Karpas-422 (cell line): ENCODE measurements around the gene SDHAF2. TPM values are rescaled to one million over a fixed set of nuclear protein-coding genes. Genes with fewer than 3 reads are reported as not detected.
"Not testable (repeated sequence)": the region's sequence is repeated elsewhere in the genome, so short reads cannot be mapped to it uniquely, and the experiment has no call there.

Experiments
- DNase-seq: peaks from one replicate; pipeline ENCODE4 v3.0.0-alpha.2; 2015
- H2AFZ ChIP-seq: fragments of 200-600 bp; sonication (generic); 2 replicates; pipeline ENCODE4 v1.6.1; 2014; ENCODE audit warnings: antibody characterized with exemption, low read length, mixed read lengths
- H3K27ac ChIP-seq: fragments of 200-600 bp; sonication (generic); 2 replicates; pipeline ENCODE4 v1.5.1; 2014; ENCODE audit warnings: mild to moderate bottlenecking, low read length, moderate library complexity
- H3K27me3 ChIP-seq: fragments of 200-600 bp; sonication (generic); 2 replicates; pipeline ENCODE4 v1.6.1; 2014; ENCODE audit warnings: low read length, mixed read lengths
- H3K36me3 ChIP-seq: fragments of 200-600 bp; sonication (generic); 2 replicates; pipeline ENCODE4 v1.6.1; 2014; ENCODE audit warnings: low read length, mixed read lengths; ENCODE audit not compliant: insufficient read depth
- H3K4me1 ChIP-seq: fragments of 200-600 bp; sonication (generic); 2 replicates; pipeline ENCODE4 v1.6.1; 2014; ENCODE audit warnings: mild to moderate bottlenecking, low read length, mixed read lengths
- H3K4me2 ChIP-seq: fragments of 200-600 bp; sonication (generic); 2 replicates; pipeline ENCODE4 v1.6.1; 2014; ENCODE audit warnings: low read length, low read depth, mild to moderate bottlenecking; ENCODE audit not compliant: poor library complexity, severe bottlenecking
- H3K4me3 ChIP-seq: fragments of 200-600 bp; sonication (generic); 2 replicates; pipeline ENCODE4 v1.5.1; 2014; ENCODE audit warnings: mild to moderate bottlenecking, antibody characterized with exemption, low read length, mixed read lengths
- H3K79me2 ChIP-seq: fragments of 200-600 bp; sonication (generic); 2 replicates; pipeline ENCODE4 v1.6.1; 2014; ENCODE audit warnings: mild to moderate bottlenecking, low read length, mixed read lengths
- H3K9ac ChIP-seq: fragments of 200-600 bp; sonication (generic); 2 replicates; pipeline ENCODE4 v1.6.0; 2014; ENCODE audit warnings: low read length
- H3K9me2 ChIP-seq: fragments of 200-600 bp; sonication (generic), shearing (Covaris generic); replicated peaks from 2 replicates; pipeline ENCODE4 v1.6.0; 2014; ENCODE audit warnings: mild to moderate bottlenecking, low read length, moderate library complexity; ENCODE audit not compliant: insufficient read depth
- H3K9me3 ChIP-seq: fragments of 300-700, 200-600 bp; sonication (generic); 2 replicates; pipeline ENCODE4 v1.6.1; 2014; ENCODE audit warnings: low read length, mixed read lengths
- H4K20me1 ChIP-seq: fragments of 200-600 bp; sonication (generic); 2 replicates; pipeline ENCODE4 v1.6.1; 2014; ENCODE audit warnings: mild to moderate bottlenecking, antibody characterized with exemption, low read length, low read depth; ENCODE audit not compliant: insufficient read depth
- total RNA-seq: library from RNA; depleted of rRNA; stranded (reverse); fragments of >200 nt; shearing (Covaris generic); gene quantifications from 2 replicates; pipeline ENCODE4 v1.2.3, GENCODE V29; 2014; ENCODE audit warnings: low replicate concordance

The SDHAF2 gene
- total RNA-seq, 1 experiment from 2014 or later: 25.3 TPM

- not testable (repeated sequence) for H3K9me2 ChIP-seq, H2AFZ ChIP-seq, H4K20me1 ChIP-seq, H3K27me3 ChIP-seq, H3K9me3 ChIP-seq, DNase-seq
- Histone ChIP-seq H3K4me3 (peak overlapping the region; percentile 95), H3K4me2 (peak overlapping the region; percentile 96), H3K36me3 (peaks cover 45% of the 10 kb centered on the region), H3K4me1 (peaks cover 18% of the 10 kb centered on the region), H3K27ac (peak overlapping the region; percentile 68), H3K9ac (peak overlapping the region; percentile 84), H3K79me2 (peaks cover 82% of the 10 kb centered on the region)
These were observed 915 bp downstream of the SDHAF2 start for GRCh38 chr11:61430839-61431238.

- Histone ChIP-seq H4K20me1 (peaks cover 16% of the 10 kb centered on the region), H3K27me3 (no peaks in the 10 kb centered on the region), H3K27ac (no peak overlapping the region), H3K4me1 (no peaks in the 10 kb centered on the region), H3K4me3 (no peak overlapping the region), H3K9ac (no peak overlapping the region), H3K9me3 (no peaks in the 10 kb centered on the region; the same call in 1 of the 2 replicates), H3K79me2 (peaks cover 86% of the 10 kb centered on the region), H2AFZ (no peak overlapping the region), H3K36me3 (peaks cover 54% of the 10 kb centered on the region), H3K4me2 (no peak overlapping the region), H3K9me2 (no peaks in the 10 kb centered on the region)
- DNase-seq: no peak
These were observed 7.6 kb downstream of the SDHAF2 start for GRCh38 chr11:61437496-61437895.

- Histone ChIP-seq H3K9ac (no peak overlapping the region), H3K4me2 (no peak overlapping the region), H2AFZ (no peak overlapping the region), H3K79me2 (peaks cover 82% of the 10 kb centered on the region), H4K20me1 (peaks cover 19% of the 10 kb centered on the region), H3K27ac (no peak overlapping the region), H3K4me3 (no peak overlapping the region), H3K9me3 (no peaks in the 10 kb centered on the region), H3K27me3 (no peaks in the 10 kb centered on the region), H3K36me3 (peaks cover 53% of the 10 kb centered on the region), H3K9me2 (no peaks in the 10 kb centered on the region), H3K4me1 (peaks cover 1% of the 10 kb centered on the region)
- DNase-seq: no peak
These were observed 9.7 kb downstream of the SDHAF2 start for GRCh38 chr11:61439615-61440014.

GRCh38 chr11:61442616-61443015 lies 12.7 kb downstream of the SDHAF2 start:
- H3K9me3 ChIP-seq: no peaks in the 10 kb centered on the region
- peaks cover 15% of the 10 kb centered on the region for H3K4me1 ChIP-seq
- no peak overlapping the region for H3K4me2 ChIP-seq
- H3K79me2 ChIP-seq: peaks cover 72% of the 10 kb centered on the region
- H3K4me3 ChIP-seq: no peak overlapping the region
- H2AFZ ChIP-seq: no peak overlapping the region
- peaks cover 53% of the 10 kb centered on the region for H3K36me3 ChIP-seq
- no peak for DNase-seq
- peaks cover 10% of the 10 kb centered on the region; the same call in 1 of the 2 replicates for H4K20me1 ChIP-seq
- no peak overlapping the region for H3K27ac ChIP-seq
- no peak overlapping the region for H3K9ac ChIP-seq
- no peaks in the 10 kb centered on the region for H3K27me3 ChIP-seq
- H3K9me2 ChIP-seq: no peaks in the 10 kb centered on the region

- no peak overlapping the region for H3K9ac ChIP-seq
- H3K27ac ChIP-seq: no peak overlapping the region
- H3K79me2 ChIP-seq: peaks cover 49% of the 10 kb centered on the region
- H2AFZ ChIP-seq: no peak overlapping the region
- no peaks in the 10 kb centered on the region for H3K9me2 ChIP-seq
- H3K36me3 ChIP-seq: peaks cover 48% of the 10 kb centered on the region
- H3K4me1 ChIP-seq: peaks cover 15% of the 10 kb centered on the region
- H3K9me3 ChIP-seq: no peaks in the 10 kb centered on the region
- no peak overlapping the region for H3K4me2 ChIP-seq
- H3K27me3 ChIP-seq: no peaks in the 10 kb centered on the region
- H4K20me1 ChIP-seq: peaks cover 8% of the 10 kb centered on the region; the same call in 1 of the 2 replicates
- DNase-seq: peak; percentile 49
- H3K4me3 ChIP-seq: no peak overlapping the region
These were observed 15.6 kb downstream of the SDHAF2 start for GRCh38 chr11:61445516-61445915.

- Histone ChIP-seq H3K9me3 (no peaks in the 10 kb centered on the region), H2AFZ (no peak overlapping the region), H4K20me1 (peaks cover 8% of the 10 kb centered on the region; the same call in 1 of the 2 replicates), H3K4me3 (no peak overlapping the region), H3K79me2 (peaks cover 44% of the 10 kb centered on the region), H3K27me3 (no peaks in the 10 kb centered on the region), H3K4me2 (no peak overlapping the region), H3K27ac (no peak overlapping the region), H3K9me2 (no peaks in the 10 kb centered on the region), H3K36me3 (peaks cover 48% of the 10 kb centered on the region), H3K4me1 (peaks cover 15% of the 10 kb centered on the region), H3K9ac (no peak overlapping the region)
- DNase-seq: peak; percentile 90
These were observed 16.3 kb downstream of the SDHAF2 start for GRCh38 chr11:61446211-61446651.

GRCh38 chr11:61447601-61448551 lies 18.0 kb downstream of the SDHAF2 start:
- Histone ChIP-seq H3K36me3 (peaks cover 39% of the 10 kb centered on the region), H4K20me1 (peaks cover 8% of the 10 kb centered on the region; the same call in 1 of the 2 replicates), H3K9me2 (no peaks in the 10 kb centered on the region), H3K79me2 (peaks cover 29% of the 10 kb centered on the region), H3K4me3 (no peak overlapping the region), H3K27me3 (no peaks in the 10 kb centered on the region), H3K9me3 (no peaks in the 10 kb centered on the region), H2AFZ (no peak overlapping the region), H3K27ac (no peak overlapping the region), H3K4me2 (no peak overlapping the region), H3K4me1 (peaks cover 15% of the 10 kb centered on the region), H3K9ac (no peak overlapping the region)
- DNase-seq: no peak

GRCh38 chr11:61448552-61448927 lies 18.6 kb downstream of the SDHAF2 start:
- Histone ChIP-seq H3K9ac (no peak overlapping the region), H3K36me3 (peaks cover 33% of the 10 kb centered on the region), H3K27me3 (no peaks in the 10 kb centered on the region), H3K4me3 (no peak overlapping the region), H3K9me3 (no peaks in the 10 kb centered on the region), H3K79me2 (peaks cover 23% of the 10 kb centered on the region; the same call in 1 of the 2 replicates), H2AFZ (no peak overlapping the region), H3K27ac (no peak overlapping the region), H3K4me2 (no peak overlapping the region), H3K4me1 (peaks cover 15% of the 10 kb centered on the region), H4K20me1 (peaks cover 5% of the 10 kb centered on the region; the same call in 1 of the 2 replicates), H3K9me2 (no peaks in the 10 kb centered on the region)
- no peak for DNase-seq
